Trophoblast cell (in vitro differentiated cells and primary cell): ENCODE measurements around the gene KHDC1L.
"Not testable (repeated sequence)": the region's sequence is repeated elsewhere in the genome, so short reads cannot be mapped to it uniquely, and the experiment has no call there.

Experiments
- DNase-seq, 2 donors: peaks; one replicate each; pipeline ENCODE4 v3.0.0-alpha.2; 2016
- H2AFZ ChIP-seq: 2 replicates; pipeline ENCODE4 v1.6.1; 2013; ENCODE audit warnings: low read length, moderate library complexity, mild to moderate bottlenecking; ENCODE audit not compliant: insufficient read depth, poor library complexity
- H2AK5ac ChIP-seq: 2 replicates; pipeline ENCODE4 v1.6.1; 2013; ENCODE audit warnings: mild to moderate bottlenecking, low read length
- H2BK120ac ChIP-seq: 2 replicates; pipeline ENCODE4 v1.6.1; 2013; ENCODE audit warnings: low read length, mild to moderate bottlenecking, moderate library complexity; ENCODE audit not compliant: insufficient read depth, poor library complexity
- H2BK12ac ChIP-seq: 2 replicates; pipeline ENCODE4 v1.6.1; 2013; ENCODE audit warnings: mild to moderate bottlenecking, low read length, moderate library complexity
- H2BK5ac ChIP-seq: 2 replicates; pipeline ENCODE4 v1.6.1; 2013; ENCODE audit warnings: low read length, low read depth, moderate library complexity, mild to moderate bottlenecking; ENCODE audit not compliant: poor library complexity
- H3K14ac ChIP-seq: 2 replicates; pipeline ENCODE4 v1.6.1; 2013; ENCODE audit warnings: mild to moderate bottlenecking, low read length
- H3K18ac ChIP-seq: 2 replicates; pipeline ENCODE4 v1.6.1; 2013; ENCODE audit warnings: mild to moderate bottlenecking, low read length
- H3K23ac ChIP-seq: 2 replicates; pipeline ENCODE4 v1.6.1; 2013; ENCODE audit warnings: low read length
- H3K27ac ChIP-seq: 2 replicates; pipeline ENCODE4 v1.5.1; 2013; ENCODE audit warnings: low read depth, mild to moderate bottlenecking, inconsistent platforms, low read length, moderate library complexity
- H3K27me3 ChIP-seq: 2 replicates; pipeline ENCODE4 v1.6.1; 2013; ENCODE audit warnings: inconsistent platforms, mild to moderate bottlenecking, low read length, moderate library complexity; ENCODE audit not compliant: insufficient read depth
- H3K36me3 ChIP-seq, 2 experiments: 1 replicate in 1 of 2; 2 replicates in 1 of 2; pipeline ENCODE4 v1.6.1; 2013; ENCODE audit warnings: low read length in 2 of 2, mild to moderate bottlenecking in 2 of 2, moderate library complexity in 1 of 2; ENCODE audit not compliant: insufficient read depth in 2 of 2, control insufficient read depth in 1 of 2
- H3K4ac ChIP-seq: 2 replicates; pipeline ENCODE4 v1.6.1; 2013; ENCODE audit warnings: low read depth, mild to moderate bottlenecking, low read length, moderate library complexity
- H3K4me1 ChIP-seq, 2 experiments: 1 replicate in 1 of 2; 2 replicates in 1 of 2; pipeline ENCODE4 v1.6.1; 2013; ENCODE audit warnings: low read length in 2 of 2, mild to moderate bottlenecking in 2 of 2, moderate library complexity in 1 of 2; ENCODE audit not compliant: insufficient read depth in 2 of 2, control insufficient read depth in 1 of 2
- H3K4me2 ChIP-seq: 2 replicates; pipeline ENCODE4 v1.6.1; 2013; ENCODE audit warnings: inconsistent platforms, mild to moderate bottlenecking, low read length, moderate library complexity
- H3K4me3 ChIP-seq: 2 replicates; pipeline ENCODE4 v1.5.1; 2013; ENCODE audit warnings: mild to moderate bottlenecking, low read depth, low read length, inconsistent platforms
- H3K79me1 ChIP-seq: one replicate; pipeline ENCODE4 v1.6.1; 2013; ENCODE audit warnings: low read length
- H3K79me2 ChIP-seq: 2 replicates; pipeline ENCODE4 v1.6.1; 2013; ENCODE audit warnings: low read length, mild to moderate bottlenecking; ENCODE audit not compliant: control insufficient read depth, insufficient read depth, poor library complexity
- H3K9ac ChIP-seq: 2 replicates; pipeline ENCODE4 v1.6.1; 2013; ENCODE audit warnings: mild to moderate bottlenecking, low read length
- H3K9me3 ChIP-seq: 2 replicates; pipeline ENCODE4 v1.6.1; 2013; ENCODE audit warnings: low read depth, mild to moderate bottlenecking, control low read depth, inconsistent platforms, low read length; ENCODE audit not compliant: insufficient read depth
- H4K12ac ChIP-seq: 2 replicates; pipeline ENCODE4 v1.6.1; 2013; ENCODE audit warnings: low read depth, mild to moderate bottlenecking, low read length, moderate library complexity
- H4K8ac ChIP-seq: 2 replicates; pipeline ENCODE4 v1.6.1; 2013; ENCODE audit warnings: low read depth, mild to moderate bottlenecking, low read length, moderate library complexity
- H4K91ac ChIP-seq: one replicate; pipeline ENCODE4 v1.6.1; 2013; ENCODE audit warnings: low read depth, mild to moderate bottlenecking, low read length, moderate library complexity
- WGBS: extraction: QIAGEN DNeasy Blood & Tissue Kit; methylation state at CpG from one replicate; pipeline ENCODE4 v1.1.7; 2013; ENCODE audit warnings: missing lambda C conversion rate; ENCODE audit not compliant: insufficient read length, insufficient coverage; ENCODE audit errors: extremely low coverage; 5-methylcytosine and 5-hydroxymethylcytosine counted together

KHDC1L gene

GRCh38 chr6:73263570-73263909 is 38.2 kb upstream of the KHDC1L start:
- Histone ChIP-seq H4K8ac (peak overlapping the region; percentile 94), H4K91ac (peak overlapping the region; percentile 90), H3K4me2 (peak overlapping the region; percentile 78), H3K4me1 (peaks cover 14 to 16% of the 10 kb centered on the region in 2 experiments), H3K4me3 (peak overlapping the region; percentile 73), H3K36me3 (no peaks in the 10 kb centered on the region), H2BK12ac (peak overlapping the region; percentile 74), H4K12ac (peak overlapping the region; percentile 100), H3K14ac (peak overlapping the region; percentile 84), H3K27me3 (no peaks in the 10 kb centered on the region), H2AK5ac (peak overlapping the region; percentile 66), H3K23ac (no peak overlapping the region), H3K9me3 (no peaks in the 10 kb centered on the region), H3K79me2 (peaks cover 7% of the 10 kb centered on the region), H3K79me1 (peaks cover 9% of the 10 kb centered on the region), H3K4ac (peak overlapping the region; percentile 9), H2BK120ac (peak overlapping the region; percentile 26), H2BK5ac (peak overlapping the region; percentile 52), H3K18ac (peak overlapping the region; percentile 44), H2AFZ (peak overlapping the region; percentile 62), H3K27ac (no peak overlapping the region), H3K9ac (peak overlapping the region; percentile 91)
- DNase-seq = no peak
- no CpG with 5 or more reads among the region's 7 CpGs for WGBS

GRCh38 chr6:73262671-73263569 is 37.6 kb upstream of the KHDC1L start, which contains the start of gene KHDC1:
Gene KHDC1, minus strand, starts transcription at chr6:73263196. Its CDS starts 20,679 bp downstream, at chr6:73242517.
- H4K8ac ChIP-seq = peak within 1 kb of the TSS; percentile 94
- no CpG with 5 or more reads among the region's 63 CpGs for WGBS
- H3K79me1 ChIP-seq = peaks cover 9% of the 10 kb centered on the region
- peak within 1 kb of the TSS; percentile 62 for H2AFZ ChIP-seq
- no peaks in the 10 kb centered on the region for H3K27me3 ChIP-seq
- H2BK12ac ChIP-seq = peak within 1 kb of the TSS; percentile 74
- H3K9ac ChIP-seq = peak within 1 kb of the TSS; percentile 91
- DNase-seq = peak; percentile 1 to 46
- peak within 1 kb of the TSS; percentile 73 for H3K4me3 ChIP-seq
- peak within 1 kb of the TSS; percentile 48 for H3K27ac ChIP-seq
- no peak within 1 kb of the TSS for H3K23ac ChIP-seq
- H3K14ac ChIP-seq = peak within 1 kb of the TSS; percentile 84
- peak within 1 kb of the TSS; percentile 9 for H3K4ac ChIP-seq
- no peaks in the 10 kb centered on the region for H3K9me3 ChIP-seq
- H2BK5ac ChIP-seq = peak within 1 kb of the TSS; percentile 52
- peak within 1 kb of the TSS; percentile 90 for H4K91ac ChIP-seq
- H2AK5ac ChIP-seq = peak within 1 kb of the TSS; percentile 66
- peak within 1 kb of the TSS; percentile 100 for H4K12ac ChIP-seq
- peak within 1 kb of the TSS; percentile 26 for H2BK120ac ChIP-seq
- H3K79me2 ChIP-seq = peaks cover 7% of the 10 kb centered on the region
- peak within 1 kb of the TSS; percentile 78 for H3K4me2 ChIP-seq
- H3K18ac ChIP-seq = peak within 1 kb of the TSS; percentile 44
- peaks cover 14 to 16% of the 10 kb centered on the region in 2 experiments for H3K4me1 ChIP-seq
- no peaks in the 10 kb centered on the region for H3K36me3 ChIP-seq

- Histone ChIP-seq H3K79me1 (peaks cover 9% of the 10 kb centered on the region), H2AK5ac (no peak overlapping the region), H3K9me3 (no peaks in the 10 kb centered on the region), H3K27me3 (no peaks in the 10 kb centered on the region), H3K23ac (no peak overlapping the region), H4K12ac (no peak overlapping the region), H2AFZ (no peak overlapping the region), H3K14ac (no peak overlapping the region), H3K4ac (no peak overlapping the region), H3K36me3 (no peaks in the 10 kb centered on the region), H4K8ac (no peak overlapping the region), H3K4me2 (no peak overlapping the region), H2BK12ac (no peak overlapping the region), H3K18ac (no peak overlapping the region), H3K4me3 (peak overlapping the region; percentile 20), H3K79me2 (peaks cover 7% of the 10 kb centered on the region), H3K27ac (no peak overlapping the region), H4K91ac (no peak overlapping the region), H2BK5ac (no peak overlapping the region), H3K9ac (no peak overlapping the region), H3K4me1 (peaks cover 6 to 9% of the 10 kb centered on the region in 2 experiments), H2BK120ac (no peak overlapping the region)
- no CpG with 5 or more reads among the region's 1 CpG for WGBS
- DNase-seq = no peak
Observed at GRCh38 chr6:73258721-73259120, 33.4 kb upstream of the KHDC1L start.

GRCh38 chr6:73254323-73254722 is 29.0 kb upstream of the KHDC1L start:
- H4K91ac ChIP-seq, H3K9ac ChIP-seq, H3K4ac ChIP-seq, H3K4me2 ChIP-seq, H4K12ac ChIP-seq, H2BK5ac ChIP-seq, H2AFZ ChIP-seq, H3K79me2 ChIP-seq, H3K79me1 ChIP-seq, H2BK12ac ChIP-seq, H2BK120ac ChIP-seq, H3K18ac ChIP-seq, H3K36me3 ChIP-seq, DNase-seq, H3K4me3 ChIP-seq, H3K27me3 ChIP-seq, H3K9me3 ChIP-seq, H3K14ac ChIP-seq, H4K8ac ChIP-seq, H3K27ac ChIP-seq, H3K4me1 ChIP-seq, H2AK5ac ChIP-seq, H3K23ac ChIP-seq: not testable (repeated sequence)
- no CpG with 5 or more reads among the region's 5 CpGs for WGBS
